Measurements from ENCODE around the gene SLC4A3.

SLC4A3 gene

GRCh38 chr2:219631406-219631891, 4.0 kb downstream of the SLC4A3 start:
- TF ChIP-seq, protein P1, sequence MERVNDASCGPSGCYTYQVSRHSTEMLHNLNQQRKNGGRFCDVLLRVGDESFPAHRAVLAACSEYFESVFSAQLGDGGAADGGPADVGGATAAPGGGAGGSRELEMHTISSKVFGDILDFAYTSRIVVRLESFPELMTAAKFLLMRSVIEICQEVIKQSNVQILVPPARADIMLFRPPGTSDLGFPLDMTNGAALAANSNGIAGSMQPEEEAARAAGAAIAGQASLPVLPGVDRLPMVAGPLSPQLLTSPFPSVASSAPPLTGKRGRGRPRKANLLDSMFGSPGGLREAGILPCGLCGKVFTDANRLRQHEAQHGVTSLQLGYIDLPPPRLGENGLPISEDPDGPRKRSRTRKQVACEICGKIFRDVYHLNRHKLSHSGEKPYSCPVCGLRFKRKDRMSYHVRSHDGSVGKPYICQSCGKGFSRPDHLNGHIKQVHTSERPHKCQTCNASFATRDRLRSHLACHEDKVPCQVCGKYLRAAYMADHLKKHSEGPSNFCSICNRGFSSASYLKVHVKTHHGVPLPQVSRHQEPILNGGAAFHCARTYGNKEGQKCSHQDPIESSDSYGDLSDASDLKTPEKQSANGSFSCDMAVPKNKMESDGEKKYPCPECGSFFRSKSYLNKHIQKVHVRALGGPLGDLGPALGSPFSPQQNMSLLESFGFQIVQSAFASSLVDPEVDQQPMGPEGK (tag by site-specific recombination; IDR thresholded peaks at IDR 0.05) = no peak
- TF ChIP-seq ZNF768 (tag by site-specific recombination; IDR thresholded peaks at IDR 0.05) (no peak), TRIM28 (IDR thresholded peaks at IDR 0.05; ENCODE audit: borderline replicate concordance, low read length) (no peak), ZNF791 (tag by site-specific recombination; IDR thresholded peaks at IDR 0.05) (no peak), ZBTB1 (tag by site-specific recombination; IDR thresholded peaks at IDR 0.05) (no peak), ZNF416 (tag by site-specific recombination; IDR thresholded peaks at IDR 0.05) (no peak), ZNF777 (tag by site-specific recombination; IDR thresholded peaks at IDR 0.05; ENCODE audit: borderline replicate concordance) (no peak), ZNF658 (tag by site-specific recombination; IDR thresholded peaks at IDR 0.05) (no peak), ZNF670 (tag by site-specific recombination; IDR thresholded peaks at IDR 0.05; ENCODE audit: low read depth) (no peak), YY2 (tag by site-specific recombination; IDR thresholded peaks at IDR 0.05) (no peak), ZBTB44 (tag by site-specific recombination; IDR thresholded peaks at IDR 0.05) (no peak), ZNF629 (tag by site-specific recombination; IDR thresholded peaks at IDR 0.05) (no peak), KLF16 (tag by site-specific recombination; IDR thresholded peaks at IDR 0.05) (no peak), ZNF692 (tag by site-specific recombination; IDR thresholded peaks at IDR 0.05) (no peak), GFI1B (tag by site-specific recombination; IDR thresholded peaks at IDR 0.05) (no peak)
- TF ChIP-seq, protein P2, sequence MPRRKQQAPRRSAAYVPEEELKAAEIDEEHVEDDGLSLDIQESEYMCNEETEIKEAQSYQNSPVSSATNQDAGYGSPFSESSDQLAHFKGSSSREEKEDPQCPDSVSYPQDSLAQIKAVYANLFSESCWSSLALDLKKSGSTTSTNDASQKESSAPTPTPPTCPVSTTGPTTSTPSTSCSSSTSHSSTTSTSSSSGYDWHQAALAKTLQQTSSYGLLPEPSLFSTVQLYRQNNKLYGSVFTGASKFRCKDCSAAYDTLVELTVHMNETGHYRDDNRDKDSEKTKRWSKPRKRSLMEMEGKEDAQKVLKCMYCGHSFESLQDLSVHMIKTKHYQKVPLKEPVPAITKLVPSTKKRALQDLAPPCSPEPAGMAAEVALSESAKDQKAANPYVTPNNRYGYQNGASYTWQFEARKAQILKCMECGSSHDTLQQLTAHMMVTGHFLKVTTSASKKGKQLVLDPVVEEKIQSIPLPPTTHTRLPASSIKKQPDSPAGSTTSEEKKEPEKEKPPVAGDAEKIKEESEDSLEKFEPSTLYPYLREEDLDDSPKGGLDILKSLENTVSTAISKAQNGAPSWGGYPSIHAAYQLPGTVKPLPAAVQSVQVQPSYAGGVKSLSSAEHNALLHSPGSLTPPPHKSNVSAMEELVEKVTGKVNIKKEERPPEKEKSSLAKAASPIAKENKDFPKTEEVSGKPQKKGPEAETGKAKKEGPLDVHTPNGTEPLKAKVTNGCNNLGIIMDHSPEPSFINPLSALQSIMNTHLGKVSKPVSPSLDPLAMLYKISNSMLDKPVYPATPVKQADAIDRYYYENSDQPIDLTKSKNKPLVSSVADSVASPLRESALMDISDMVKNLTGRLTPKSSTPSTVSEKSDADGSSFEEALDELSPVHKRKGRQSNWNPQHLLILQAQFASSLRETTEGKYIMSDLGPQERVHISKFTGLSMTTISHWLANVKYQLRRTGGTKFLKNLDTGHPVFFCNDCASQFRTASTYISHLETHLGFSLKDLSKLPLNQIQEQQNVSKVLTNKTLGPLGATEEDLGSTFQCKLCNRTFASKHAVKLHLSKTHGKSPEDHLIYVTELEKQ (tag by site-specific recombination; IDR thresholded peaks at IDR 0.05; ENCODE audit: borderline replicate concordance) = no peak
- TF ChIP-seq, protein P3, sequence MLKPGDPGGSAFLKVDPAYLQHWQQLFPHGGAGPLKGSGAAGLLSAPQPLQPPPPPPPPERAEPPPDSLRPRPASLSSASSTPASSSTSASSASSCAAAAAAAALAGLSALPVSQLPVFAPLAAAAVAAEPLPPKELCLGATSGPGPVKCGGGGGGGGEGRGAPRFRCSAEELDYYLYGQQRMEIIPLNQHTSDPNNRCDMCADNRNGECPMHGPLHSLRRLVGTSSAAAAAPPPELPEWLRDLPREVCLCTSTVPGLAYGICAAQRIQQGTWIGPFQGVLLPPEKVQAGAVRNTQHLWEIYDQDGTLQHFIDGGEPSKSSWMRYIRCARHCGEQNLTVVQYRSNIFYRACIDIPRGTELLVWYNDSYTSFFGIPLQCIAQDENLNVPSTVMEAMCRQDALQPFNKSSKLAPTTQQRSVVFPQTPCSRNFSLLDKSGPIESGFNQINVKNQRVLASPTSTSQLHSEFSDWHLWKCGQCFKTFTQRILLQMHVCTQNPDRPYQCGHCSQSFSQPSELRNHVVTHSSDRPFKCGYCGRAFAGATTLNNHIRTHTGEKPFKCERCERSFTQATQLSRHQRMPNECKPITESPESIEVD (tag by site-specific recombination; IDR thresholded peaks at IDR 0.05) = no peak
- Histone ChIP-seq H3K36me3 (ENCODE audit: control insufficient read depth in 2 of 2, insufficient read depth in 1 of 2, low read length in 2 of 2) (peaks cover 0 to 20% of the 10 kb centered on the region in 2 experiments; a peak in 1 of 3 replicates), H3K4me1 (ENCODE audit: control insufficient read depth, insufficient read depth, low read length) (no peaks in the 10 kb centered on the region), H3K9me3 (ENCODE audit: control insufficient read depth, insufficient read depth, low read depth, low read length) (no peaks in the 10 kb centered on the region), H3K4me3 (ENCODE audit: low read depth, low read length) (no peak overlapping the region), H3K27ac (ENCODE audit: extremely low read depth, low read depth, low read length) (no peak overlapping the region)
- ChIA-PET POLR2A (interaction anchor here (1.3 kb wide), 1 partner anchor 7 kb away, joined by 3 read pairs; no protein-coding TSS in a partner anchor), CTCF (interaction anchor here (0.9 to 1.6 kb wide), 3 partner anchors 11 to 71 kb away, joined by 3 to 4 read pairs (median 3); no protein-coding TSS in a partner anchor)

Data from HEK293 (cell line).